ENCODE results near the gene RNU6-1.

The RNU6-1 gene

GRCh38 chr15:67855842-67856241, 16.0 kb upstream of the RNU6-1 start:
- DNase-seq: no peak

- no peak for DNase-seq
These were observed 14.5 kb upstream of the RNU6-1 start for GRCh38 chr15:67854358-67854757.

DNA sequence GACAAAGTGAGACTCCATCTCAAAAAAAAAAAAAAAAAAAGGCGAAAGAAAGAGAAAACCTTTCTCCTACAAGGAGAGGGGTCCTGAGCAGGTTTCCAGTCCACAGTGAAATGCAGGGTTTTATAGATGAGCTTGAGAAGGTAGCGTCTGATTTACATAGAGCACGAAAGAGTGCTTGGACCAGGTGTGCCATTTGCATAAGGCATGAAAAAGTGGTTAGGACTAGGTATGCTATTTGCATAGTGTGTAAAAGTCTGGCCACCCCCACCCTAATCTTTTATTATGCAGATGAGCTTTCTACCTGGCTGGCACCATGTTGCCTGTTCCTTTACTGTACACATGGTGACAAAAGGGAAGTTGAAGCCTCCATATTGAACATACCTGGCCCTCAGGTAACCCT, 13.6 kb upstream of the RNU6-1 start:
- no peak for DNase-seq

GRCh38 chr15:67852418-67852817, 12.6 kb upstream of the RNU6-1 start:
- no peak for DNase-seq

DNA sequence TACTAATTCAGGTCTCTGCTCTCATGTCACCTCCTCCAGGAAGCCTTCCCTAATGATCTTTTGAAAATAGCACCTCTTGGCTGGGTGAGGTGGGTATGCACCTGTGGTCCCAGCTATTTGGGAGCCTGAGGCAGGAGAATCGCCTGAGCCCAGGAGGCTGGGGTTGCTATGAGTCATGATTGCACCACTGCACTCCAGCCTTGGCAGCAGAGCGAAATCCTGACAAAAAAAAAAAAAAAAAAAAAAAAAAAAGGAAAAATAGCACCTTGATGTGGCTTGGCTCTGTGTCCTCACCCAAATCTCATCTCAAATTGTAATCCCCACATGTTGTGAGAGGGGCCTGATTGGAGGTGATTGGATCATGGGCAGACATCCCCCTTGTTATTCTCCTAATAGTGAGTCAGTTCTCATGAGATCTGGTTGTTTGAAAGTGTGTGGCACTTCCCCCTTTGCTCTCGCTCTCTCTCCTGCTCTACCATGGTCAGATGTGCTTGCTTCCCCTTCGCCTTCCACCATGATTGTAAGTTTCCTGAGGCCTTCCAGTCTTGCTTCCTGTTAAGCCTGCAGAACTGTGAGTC, 11.2 kb upstream of the RNU6-1 start:
- DNase-seq: no peak

GRCh38 chr15:67850336-67850735, 10.5 kb upstream of the RNU6-1 start:
- DNase-seq: no peak

GRCh38 chr15:67849538-67849937, 9.7 kb upstream of the RNU6-1 start:
- DNase-seq: no peak

- no peak for DNase-seq
These were observed 6.1 kb upstream of the RNU6-1 start for GRCh38 chr15:67845974-67846373.

DNA sequence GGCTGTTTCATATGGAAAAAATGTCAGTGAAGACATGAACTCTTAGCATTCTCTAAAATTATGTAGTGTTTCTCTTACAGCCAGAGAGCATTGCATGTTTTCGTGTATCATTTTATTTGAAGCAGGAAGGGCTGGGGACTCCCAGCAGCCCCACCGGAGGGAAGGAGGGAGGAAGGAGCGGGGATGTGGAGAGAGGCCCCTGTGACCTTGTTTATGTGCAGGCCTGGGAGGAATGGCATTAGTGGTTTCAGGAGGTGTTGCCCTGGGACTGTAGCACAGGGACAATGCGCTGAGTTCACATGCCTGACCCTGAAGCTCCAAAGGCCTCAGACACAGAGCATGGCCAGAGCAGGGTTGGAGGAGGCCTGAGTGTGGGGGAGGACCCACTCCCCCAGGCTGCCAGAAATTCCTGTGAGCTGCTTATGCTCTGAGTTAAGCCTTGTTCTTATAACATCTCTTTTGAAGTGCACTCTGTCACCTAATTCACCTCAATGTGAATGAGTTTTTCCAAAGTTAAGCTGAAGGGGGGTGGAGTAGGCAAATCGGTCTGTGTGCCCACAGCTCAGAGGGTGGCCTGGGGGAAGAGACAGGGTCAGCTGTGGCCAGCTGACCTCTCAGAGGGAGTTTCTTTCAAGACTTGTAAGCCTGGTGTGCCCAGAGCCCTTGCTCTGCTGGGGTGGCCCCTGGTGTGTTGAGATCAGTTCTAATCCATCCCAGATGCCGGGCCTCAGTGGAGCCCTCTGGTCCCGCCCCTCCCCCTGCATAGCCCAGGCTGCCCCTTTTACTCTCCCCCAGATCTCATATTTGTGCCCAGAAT, 3.9 kb upstream of the RNU6-1 start:
- peak; percentile 79 for DNase-seq

GRCh38 chr15:67843092-67843501, 3.3 kb upstream of the RNU6-1 start:
- DNase-seq: no peak

GRCh38 chr15:67841513-67841762, 1.6 kb upstream of the RNU6-1 start:
- DNase-seq: no peak

GRCh38 chr15:67840749-67841512, 1.1 kb upstream of the RNU6-1 start:
- peak; percentile 87 for DNase-seq

DNA sequence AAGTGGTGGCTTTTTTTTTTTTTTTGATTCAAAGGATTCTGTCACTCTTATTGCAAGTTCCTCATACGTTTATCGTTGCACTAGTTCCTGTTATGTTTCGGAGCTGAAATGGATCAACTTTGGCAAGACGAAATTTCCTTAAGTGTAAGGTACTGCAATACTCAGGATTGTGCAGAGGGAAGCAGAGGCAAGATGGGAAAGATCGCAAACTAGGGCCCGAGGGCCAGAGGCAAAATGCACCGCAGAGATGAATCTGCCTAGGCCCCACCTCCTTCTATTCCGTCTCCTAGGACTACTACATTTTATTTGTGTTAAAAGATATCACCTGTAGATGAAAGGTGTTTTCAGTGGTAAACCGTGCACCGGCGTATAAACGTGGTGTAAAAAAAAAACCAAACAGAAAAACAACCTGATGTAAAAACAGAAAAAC, 331 bp downstream of the RNU6-1 start:
- DNase-seq: peak; percentile 80

GRCh38 chr15:67838789-67839332, 984 bp downstream of the RNU6-1 start:
- DNase-seq: peak; percentile 76

DNA sequence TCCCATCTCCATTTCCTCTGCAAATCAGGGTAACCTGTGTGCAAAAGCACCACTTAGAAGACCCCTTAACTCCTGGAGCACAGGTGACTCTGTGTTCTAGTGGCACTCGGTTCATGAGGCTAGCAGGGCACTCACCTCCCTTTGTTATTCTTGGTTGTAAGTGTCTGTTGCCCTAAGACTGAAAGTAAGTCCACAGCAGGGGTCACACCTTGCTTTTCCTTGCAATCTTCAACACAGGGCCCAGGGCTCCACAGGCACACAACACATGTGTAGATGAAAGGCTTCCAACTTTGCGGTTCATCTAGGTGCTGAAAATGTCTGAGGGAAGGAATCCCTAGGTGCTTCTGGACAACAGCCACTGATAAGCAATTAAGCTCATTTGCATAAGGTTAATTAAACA, 2.9 kb downstream of the RNU6-1 start:
- no peak for DNase-seq

DNA sequence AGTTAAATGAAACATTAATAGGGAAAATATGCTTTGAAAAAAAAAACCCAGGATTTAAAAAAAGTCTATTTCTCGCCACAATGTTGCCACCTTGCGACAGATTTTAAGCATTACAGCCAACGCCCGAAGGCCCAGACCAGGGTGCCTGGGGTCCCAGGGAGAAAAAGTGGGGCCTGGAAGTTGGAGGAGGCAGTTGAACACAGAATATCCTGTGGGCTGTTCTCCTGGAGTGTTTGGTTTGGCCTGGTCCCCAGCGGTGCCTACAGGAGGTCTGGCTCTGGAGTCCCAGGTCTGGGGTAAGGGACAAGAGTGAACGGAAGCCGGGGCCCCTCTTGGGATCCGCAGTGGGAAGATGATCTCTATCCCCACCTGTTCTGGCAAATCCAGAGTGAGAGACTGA, 3.4 kb downstream of the RNU6-1 start:
- peak; percentile 88 for DNase-seq

DNA sequence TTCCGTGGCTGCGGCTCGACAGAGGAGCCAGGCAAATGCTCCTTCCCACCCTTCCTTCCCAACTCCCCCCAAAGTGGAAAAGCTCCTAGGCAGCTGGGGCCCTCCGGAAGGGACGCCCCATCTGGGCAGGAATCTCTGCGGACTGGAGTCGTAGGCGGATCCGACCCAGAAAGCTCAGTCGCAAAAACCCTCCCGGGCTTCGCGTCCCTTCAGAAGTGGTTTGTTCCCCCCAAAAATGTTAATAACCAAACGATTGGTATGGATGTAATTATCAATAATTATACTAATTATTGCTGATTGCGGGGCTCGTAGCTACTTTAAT, 3.8 kb downstream of the RNU6-1 start:
- no peak for DNase-seq

GRCh38 chr15:67835297-67836133, 4.3 kb downstream of the RNU6-1 start:
- peak; percentile 71 for DNase-seq

DNA sequence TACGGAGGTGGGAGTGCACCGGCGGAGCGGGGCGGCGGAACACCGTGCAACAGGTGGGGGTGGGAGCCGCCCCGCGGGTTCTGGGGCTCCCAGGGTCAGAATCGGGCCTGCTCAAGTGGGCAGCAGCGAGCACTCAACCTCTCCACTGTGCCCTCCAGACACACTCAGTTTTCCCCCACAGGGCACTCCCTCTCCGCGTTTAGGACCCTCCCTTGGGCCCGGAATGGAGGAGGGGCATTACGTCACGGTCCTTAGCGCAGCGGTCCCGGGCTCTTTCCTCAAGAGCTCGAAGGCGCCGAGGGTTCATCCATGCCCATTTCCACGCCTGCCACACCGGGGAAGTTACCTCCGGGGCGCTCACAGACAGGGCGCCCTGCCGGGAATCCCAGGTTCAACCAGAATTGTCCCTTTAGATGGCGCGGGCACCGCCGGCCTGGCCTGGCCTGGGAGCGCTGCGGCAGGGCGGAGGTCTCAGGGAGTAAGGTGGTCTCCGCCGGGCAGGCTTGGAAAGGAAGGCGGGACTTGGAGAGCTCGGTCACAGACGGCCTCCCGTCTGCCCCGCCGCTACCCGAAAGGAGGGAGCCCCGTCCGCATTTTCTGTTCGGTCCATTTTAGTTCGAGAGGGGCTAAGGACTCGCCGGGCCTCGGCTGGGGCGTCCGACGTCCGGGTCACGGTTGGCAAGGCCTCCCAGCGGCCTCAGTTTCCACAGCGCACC, 5.1 kb downstream of the RNU6-1 start:
- peak; percentile 70 for DNase-seq

DNA sequence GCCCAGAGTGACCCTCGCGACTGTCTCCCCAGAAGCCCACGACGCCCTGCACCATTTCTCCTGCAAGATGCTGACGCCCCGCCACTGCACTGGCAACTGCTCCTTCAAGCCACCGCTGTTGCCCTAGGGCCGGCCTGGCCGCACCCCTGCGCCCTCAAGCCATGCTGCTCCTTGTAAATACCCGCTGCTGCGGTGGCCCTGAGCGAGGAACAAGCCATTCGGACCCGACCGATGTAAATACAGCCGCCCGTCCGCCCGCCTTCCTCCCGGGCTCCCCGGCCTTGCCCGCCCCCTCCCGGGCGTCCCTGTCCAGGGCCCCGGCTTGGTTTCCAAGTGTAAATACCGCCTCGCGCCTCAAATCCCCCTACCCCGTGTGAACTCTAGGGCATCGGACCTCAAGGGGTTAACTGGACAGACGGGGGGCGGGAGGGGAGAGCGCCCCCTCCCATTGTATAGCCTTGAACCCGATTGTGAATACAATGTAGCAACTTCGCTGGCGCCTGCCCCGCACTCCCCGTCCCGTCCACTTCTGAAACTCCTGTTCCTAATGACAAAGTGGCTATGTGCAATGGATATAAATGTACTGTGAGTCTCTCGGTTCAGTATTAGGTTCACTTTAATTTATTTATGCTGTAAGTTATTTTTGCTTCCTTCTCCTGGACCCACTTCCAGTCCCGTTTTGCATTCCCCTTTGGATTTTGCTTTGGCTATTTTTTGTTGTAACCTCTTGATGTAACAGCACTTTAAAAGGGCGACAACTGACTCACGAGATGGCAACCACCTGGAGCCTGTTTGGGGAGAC, 5.9 kb downstream of the RNU6-1 start:
- peak; percentile 82 for DNase-seq

DNA sequence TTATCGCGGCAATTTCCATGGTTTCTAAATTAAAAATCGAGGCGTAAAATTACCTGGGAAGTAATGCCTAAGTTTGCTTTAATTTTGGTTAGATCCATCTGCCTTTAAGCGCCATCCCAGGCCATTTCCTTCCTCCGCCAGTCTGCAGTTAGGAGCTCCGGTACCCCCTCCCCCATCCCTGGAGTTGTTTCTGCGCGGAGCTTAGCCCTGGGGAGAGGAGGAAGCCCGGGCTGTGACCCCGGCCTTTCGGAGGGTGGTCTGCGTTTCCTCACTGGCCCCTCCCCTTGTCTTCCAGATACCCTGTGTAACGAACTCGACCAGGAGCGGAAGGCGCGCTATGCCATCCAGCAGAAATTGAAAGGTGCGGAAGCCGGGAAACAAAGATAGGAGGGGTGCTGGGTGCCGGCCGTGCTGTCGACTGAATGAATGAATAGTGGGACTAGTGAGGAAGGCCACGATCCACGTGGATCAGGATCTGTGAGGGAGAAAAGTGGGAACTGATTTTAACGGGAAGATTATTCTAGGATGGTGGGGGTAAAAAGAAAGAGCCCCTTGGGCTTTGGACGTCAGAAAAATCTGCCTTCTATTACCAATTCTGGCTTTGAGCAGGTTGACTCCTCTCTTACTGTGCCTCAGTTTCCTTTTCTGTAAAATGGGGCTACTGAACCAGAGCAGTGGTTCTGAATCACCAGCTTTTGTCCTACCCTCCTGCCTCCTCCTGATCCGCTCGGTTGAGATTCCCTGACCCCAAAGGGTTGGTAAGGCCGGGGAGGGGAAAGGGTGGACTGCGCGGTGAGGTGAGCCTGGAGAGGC, 6.7 kb downstream of the RNU6-1 start:
- peak; percentile 79 for DNase-seq
